Measurements from ENCODE around the gene ARHGAP1.

- TF ChIP-seq CHD1 (IDR thresholded peaks at IDR 0.05; ENCODE audit: low read depth, low read length) (no peak), POLR2A (IDR thresholded peaks at IDR 0.05; ENCODE audit: low read depth, low read length) (no peak), RAD21 (IDR thresholded peaks at IDR 0.05; ENCODE audit: low read length) (no peak), SMC3 (IDR thresholded peaks at IDR 0.05; ENCODE audit: low read depth, low read length) (no peak), RCOR1 (IDR thresholded peaks at IDR 0.05; ENCODE audit: insufficient replicate concordance, low read length) (no peak), CEBPB (IDR thresholded peaks at IDR 0.05; ENCODE audit: low read depth, low read length) (no peak), MXI1 (IDR thresholded peaks at IDR 0.05; ENCODE audit: borderline replicate concordance, low read depth, low read length) (no peak), BHLHE40 (IDR thresholded peaks at IDR 0.05; ENCODE audit: low read depth, low read length) (no peak)
- TF ChIP-seq, protein P1, sequence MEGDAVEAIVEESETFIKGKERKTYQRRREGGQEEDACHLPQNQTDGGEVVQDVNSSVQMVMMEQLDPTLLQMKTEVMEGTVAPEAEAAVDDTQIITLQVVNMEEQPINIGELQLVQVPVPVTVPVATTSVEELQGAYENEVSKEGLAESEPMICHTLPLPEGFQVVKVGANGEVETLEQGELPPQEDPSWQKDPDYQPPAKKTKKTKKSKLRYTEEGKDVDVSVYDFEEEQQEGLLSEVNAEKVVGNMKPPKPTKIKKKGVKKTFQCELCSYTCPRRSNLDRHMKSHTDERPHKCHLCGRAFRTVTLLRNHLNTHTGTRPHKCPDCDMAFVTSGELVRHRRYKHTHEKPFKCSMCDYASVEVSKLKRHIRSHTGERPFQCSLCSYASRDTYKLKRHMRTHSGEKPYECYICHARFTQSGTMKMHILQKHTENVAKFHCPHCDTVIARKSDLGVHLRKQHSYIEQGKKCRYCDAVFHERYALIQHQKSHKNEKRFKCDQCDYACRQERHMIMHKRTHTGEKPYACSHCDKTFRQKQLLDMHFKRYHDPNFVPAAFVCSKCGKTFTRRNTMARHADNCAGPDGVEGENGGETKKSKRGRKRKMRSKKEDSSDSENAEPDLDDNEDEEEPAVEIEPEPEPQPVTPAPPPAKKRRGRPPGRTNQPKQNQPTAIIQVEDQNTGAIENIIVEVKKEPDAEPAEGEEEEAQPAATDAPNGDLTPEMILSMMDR (conservative IDR thresholded peaks at IDR 0.05; ENCODE audit: low read depth, low read length): no peak
- TF ChIP-seq, protein P2, sequence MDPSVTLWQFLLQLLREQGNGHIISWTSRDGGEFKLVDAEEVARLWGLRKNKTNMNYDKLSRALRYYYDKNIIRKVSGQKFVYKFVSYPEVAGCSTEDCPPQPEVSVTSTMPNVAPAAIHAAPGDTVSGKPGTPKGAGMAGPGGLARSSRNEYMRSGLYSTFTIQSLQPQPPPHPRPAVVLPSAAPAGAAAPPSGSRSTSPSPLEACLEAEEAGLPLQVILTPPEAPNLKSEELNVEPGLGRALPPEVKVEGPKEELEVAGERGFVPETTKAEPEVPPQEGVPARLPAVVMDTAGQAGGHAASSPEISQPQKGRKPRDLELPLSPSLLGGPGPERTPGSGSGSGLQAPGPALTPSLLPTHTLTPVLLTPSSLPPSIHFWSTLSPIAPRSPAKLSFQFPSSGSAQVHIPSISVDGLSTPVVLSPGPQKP (IDR thresholded peaks at IDR 0.05; ENCODE audit: borderline replicate concordance, low read depth, low read length): no peak
Observed at GRCh38 chr11:46628961-46629360, 71.5 kb downstream of the ARHGAP1 start.
